ENCODE results near the gene GALK1. TPM values are rescaled to one million over a fixed set of nuclear protein-coding genes. Genes with fewer than 3 reads are reported as not detected.

Gene GALK1
- total RNA-seq = 58.3 and 61.6 TPM in 2 replicates

DNA sequence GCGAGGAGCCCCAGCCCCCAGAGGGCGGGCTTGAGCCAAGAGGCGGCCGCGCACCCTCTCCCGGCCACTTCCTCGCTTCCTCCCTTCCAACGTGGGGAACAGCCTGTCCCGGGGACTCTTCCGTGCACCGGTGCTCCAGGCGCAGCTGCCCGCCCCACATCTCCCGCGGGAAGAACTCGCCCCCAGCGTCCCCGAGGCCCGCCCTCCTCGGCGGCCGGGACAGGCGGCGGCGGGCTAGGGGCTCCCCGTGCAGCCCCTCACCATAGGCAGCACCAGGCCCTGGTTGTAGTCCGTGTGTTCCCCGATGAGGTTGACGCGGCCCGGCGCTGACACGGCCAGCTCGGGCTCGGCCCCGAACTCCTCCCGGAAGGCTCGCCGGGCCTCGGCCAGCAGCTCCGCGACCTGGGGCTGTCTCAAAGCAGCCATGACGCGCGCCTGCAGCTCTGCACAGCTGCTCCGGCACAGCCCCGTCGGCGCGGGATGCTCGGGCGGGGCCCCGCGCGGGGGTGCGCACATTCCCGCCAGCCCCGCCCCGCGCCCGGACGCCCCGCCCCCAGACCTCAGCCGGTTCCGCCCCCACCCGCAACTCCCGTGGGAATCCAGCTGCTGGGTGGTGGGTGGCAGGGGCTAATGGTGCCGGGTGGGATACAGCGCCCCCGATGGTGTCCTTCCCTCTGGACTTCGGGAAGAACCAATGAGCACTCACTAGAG, at the start of gene GALK1:
TSS of gene GALK1 (minus strand) at position 482 of the 711 bp plus-strand sequence. CDS start at position 426, 56 bp downstream.

DNA sequence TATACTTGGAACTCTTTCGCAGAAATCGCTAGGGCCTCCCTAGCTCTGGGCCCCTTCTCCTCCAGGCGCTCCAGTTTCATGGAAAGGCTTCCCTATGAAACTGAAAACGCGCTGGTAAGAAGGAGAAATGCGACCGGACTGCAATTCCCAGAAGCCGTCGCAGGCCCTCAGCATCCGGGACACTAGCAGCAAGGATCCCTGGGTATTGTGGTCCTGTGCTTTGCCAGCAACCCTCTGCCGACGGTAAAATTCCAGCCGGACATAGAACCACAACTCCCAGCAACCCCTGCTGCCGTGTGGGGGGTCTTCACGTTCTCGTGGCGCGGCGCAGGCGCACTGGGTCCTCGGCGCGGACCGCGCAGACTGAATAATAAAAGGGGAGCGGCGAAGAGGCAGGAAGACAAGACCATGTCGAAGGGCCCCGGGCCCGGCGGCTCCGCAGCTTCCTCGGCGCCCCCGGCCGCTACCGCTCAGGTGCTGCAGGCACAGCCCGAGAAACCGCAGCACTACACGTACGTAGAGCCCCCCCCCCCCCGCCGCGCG, 19.6 kb upstream of the GALK1 start, which contains the start of gene UNK:
TSS of gene UNK (plus strand) at position 334 of the 543 bp plus-strand sequence. CDS start at position 409, 75 bp downstream.

DNA sequence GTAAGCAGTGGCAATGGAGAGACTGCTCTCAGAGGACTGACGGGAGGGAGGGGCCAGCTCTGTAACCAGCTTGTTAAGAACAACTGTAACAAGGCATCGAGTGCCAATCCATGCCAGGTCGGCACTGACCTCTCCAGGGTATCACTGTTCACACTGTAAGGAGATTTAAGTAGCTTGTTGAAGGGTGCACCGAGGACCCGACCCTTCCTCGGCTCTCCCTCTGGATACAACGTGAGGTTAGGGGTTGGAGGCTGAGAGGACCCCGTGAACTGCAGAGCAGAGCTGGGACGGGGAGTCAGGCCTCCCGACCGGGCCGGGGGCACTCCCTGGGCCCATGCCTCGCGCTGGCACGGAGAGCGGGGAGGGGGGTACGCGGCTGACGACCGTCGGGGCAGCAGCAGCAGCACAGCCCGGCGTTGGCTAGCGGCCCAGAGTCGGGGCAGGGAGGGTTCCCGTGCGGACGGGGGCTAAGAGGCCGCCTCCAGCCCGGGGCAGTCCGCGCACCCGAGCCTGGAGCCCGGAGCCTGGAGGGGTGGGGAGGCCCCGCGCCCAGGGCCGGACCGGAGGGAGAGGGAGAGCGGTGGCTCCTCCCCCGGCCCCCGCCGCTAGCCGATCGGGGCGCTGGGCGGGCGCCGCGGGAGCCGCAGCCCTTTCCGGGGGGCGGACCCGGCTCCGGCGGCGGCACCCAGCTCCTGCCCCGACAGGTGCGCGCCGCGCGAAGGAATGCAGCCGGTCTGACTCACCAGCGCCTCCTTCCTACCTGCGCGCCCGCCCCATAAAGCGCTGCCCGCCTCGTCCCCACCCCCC, 44.1 kb downstream of the GALK1 start, which contains the start of gene ITGB4:
TSS of gene ITGB4 (plus strand) at position 804 of the 807 bp plus-strand sequence. CDS start 3,245 bp downstream, outside the sequence.

Other genes starting within 250 kb of the GALK1 start
- gene CASKIN2, start 249.7 kb downstream of the GALK1 start, total RNA-seq = 12.5 and 26.1 TPM in 2 replicates
- 18.1 and 24.4 TPM in 2 replicates for gene TSEN54, start 248.7 kb downstream of the GALK1 start, total RNA-seq
- gene LLGL2, start 239.5 kb downstream of the GALK1 start, total RNA-seq = 8.3 and 34.5 TPM in 2 replicates
- gene MYO15B, start 177.4 kb downstream of the GALK1 start, total RNA-seq = 4.1 and 24.6 TPM in 2 replicates
- 0.25 TPM in 1 of 2 replicates, not detected in the other for gene SMIM5, start 131.8 kb downstream of the GALK1 start, total RNA-seq
- gene RECQL5, start 98.0 kb downstream of the GALK1 start, total RNA-seq = 13.2 and 32.3 TPM in 2 replicates
- 60.1 and 68.9 TPM in 2 replicates for gene SAP30BP, start 97.9 kb downstream of the GALK1 start, total RNA-seq
- gene ITGB4, start 43.7 kb downstream of the GALK1 start, total RNA-seq = 4.1 and 85.9 TPM in 2 replicates
- gene UNK, start 19.6 kb upstream of the GALK1 start, total RNA-seq = 17.5 and 23.6 TPM in 2 replicates
- 5.1 and 15.7 TPM in 2 replicates for gene UNC13D, start 79.2 kb upstream of the GALK1 start, total RNA-seq
- gene WBP2, start 90.1 kb upstream of the GALK1 start, total RNA-seq = 55.2 and 85.8 TPM in 2 replicates
- 32.8 and 41.4 TPM in 2 replicates for gene TRIM47, start 113.4 kb upstream of the GALK1 start, total RNA-seq
- 29.5 and 32.6 TPM in 2 replicates for gene TRIM65, start 131.8 kb upstream of the GALK1 start, total RNA-seq
- gene MRPL38, start 139.7 kb upstream of the GALK1 start, total RNA-seq = 45.3 and 52.8 TPM in 2 replicates
- 6.6 and 8.0 TPM in 2 replicates for gene FBF1, start 175.8 kb upstream of the GALK1 start, total RNA-seq
- gene ACOX1, start 214.0 kb upstream of the GALK1 start, total RNA-seq = 24.0 and 30.6 TPM in 2 replicates
- gene TEN1, start 214.0 kb upstream of the GALK1 start, total RNA-seq = 23.0 and 36.8 TPM in 2 replicates
- 2.4 and 2.9 TPM in 2 replicates for gene CDK3, start 235.7 kb upstream of the GALK1 start, total RNA-seq